GM23338 (cell line): ENCODE data around the gene HK2. TPM values are rescaled to one million over a fixed set of nuclear protein-coding genes. Genes with fewer than 3 reads are reported as not detected.
A peak's percentile ranks its signal among the peaks of the same experiment; 100 is the strongest.

Experiments used
- ATAC-seq: fragments of 200-7000 bp; cut with Tn5 transposase; 3 replicates; pipeline ENCODE4 v1.9.1; 2020
- DNase-seq: peaks from one replicate; pipeline ENCODE4 v3.0.0-alpha.2; 2015; ENCODE audit warnings: low spot score
- H2AFZ ChIP-seq: fragments of 200-600 bp; sonication (generic); 2 replicates; pipeline ENCODE4 v1.8.0; 2016; ENCODE audit warnings: antibody characterized with exemption, mild to moderate bottlenecking, moderate library complexity
- H3F3A ChIP-seq: fragments of 200-600 bp; sonication (generic); replicated peaks from 2 replicates; pipeline ENCODE4 v1.8.0; 2017; ENCODE audit warnings: antibody characterized with exemption, mixed run types, low read depth
- H3K27ac ChIP-seq: fragments of 200-600 bp; sonication (generic); 2 replicates; pipeline ENCODE4 v1.6.1; 2016; ENCODE audit warnings: low read depth
- H3K27me3 ChIP-seq: fragments of 200-600 bp; sonication (generic); 2 replicates; pipeline ENCODE4 v1.8.0; 2016; ENCODE audit warnings: mild to moderate bottlenecking, mixed run types, moderate library complexity; ENCODE audit not compliant: insufficient read depth
- H3K36me3 ChIP-seq: fragments of 200-600 bp; sonication (generic); 2 replicates; pipeline ENCODE4 v1.8.0; 2016; ENCODE audit warnings: mild to moderate bottlenecking; ENCODE audit not compliant: insufficient read depth
- H3K4me1 ChIP-seq: fragments of 200-600 bp; sonication (generic); 2 replicates; pipeline ENCODE4 v1.8.0; 2016; ENCODE audit warnings: mild to moderate bottlenecking, moderate library complexity; ENCODE audit not compliant: insufficient read depth
- H3K4me2 ChIP-seq: fragments of 200-600 bp; sonication (generic); 2 replicates; pipeline ENCODE4 v1.7.1; 2017; ENCODE audit warnings: mixed run types
- H3K4me3 ChIP-seq: fragments of 200-600 bp; sonication (generic); 2 replicates; pipeline ENCODE4 v1.6.1; 2016; ENCODE audit warnings: mixed run types
- H3K79me2 ChIP-seq: fragments of 200-600 bp; sonication (generic); replicated peaks from 2 replicates; pipeline ENCODE4 v1.8.0; 2017; ENCODE audit warnings: mild to moderate bottlenecking; ENCODE audit not compliant: insufficient read depth
- H3K9me2 ChIP-seq: fragments of 200-600 bp; sonication (generic); 2 replicates; pipeline ENCODE4 v1.8.0; 2017; ENCODE audit not compliant: insufficient read depth
- H4K20me1 ChIP-seq: fragments of 200-600 bp; sonication (generic); replicated peaks from 2 replicates; pipeline ENCODE4 v1.8.0; 2017; ENCODE audit warnings: mild to moderate bottlenecking; ENCODE audit not compliant: insufficient read depth
- H3K27ac Mint-ChIP-seq: 2 replicates; pipeline ENCODE4 v1.8.0; 2020; ENCODE audit warnings: inconsistent platforms, mild to moderate bottlenecking, moderate library complexity, mixed read lengths
- H3K27me3 Mint-ChIP-seq: 3 replicates; pipeline ENCODE4 v1.8.0; 2022; ENCODE audit warnings: low read depth, mild to moderate bottlenecking, moderate library complexity, mixed read lengths, inconsistent platforms; ENCODE audit not compliant: insufficient read depth, poor library complexity
- H3K36me3 Mint-ChIP-seq: 3 replicates; pipeline ENCODE4 v1.8.0; 2021; ENCODE audit warnings: low read depth, mild to moderate bottlenecking, inconsistent platforms, moderate library complexity, mixed read lengths
- H3K4me1 Mint-ChIP-seq: 3 replicates; pipeline ENCODE4 v1.8.0; 2020; ENCODE audit warnings: mild to moderate bottlenecking, inconsistent platforms, mixed read lengths
- H3K4me3 Mint-ChIP-seq: 3 replicates; pipeline ENCODE4 v1.8.0; 2021; ENCODE audit warnings: moderate library complexity, mild to moderate bottlenecking, inconsistent platforms, mixed read lengths
- H3K9me3 Mint-ChIP-seq: 3 replicates; pipeline ENCODE4 v1.8.0; 2020; ENCODE audit warnings: moderate library complexity, mild to moderate bottlenecking, inconsistent platforms, mixed read lengths
- CREB1 ChIP-seq: fragments of 250-450 bp; sonication (Bioruptor Pico); IDR thresholded peaks from 2 replicates; pipeline ENCODE4 v1.5.0; 2020; ENCODE audit warnings: low read depth, mild to moderate bottlenecking, moderate library complexity
- EZH2 ChIP-seq: fragments of 200-600 bp; sonication (generic); IDR thresholded peaks from one replicate; pipeline ENCODE4 v1.8.0; 2017; ENCODE audit warnings: antibody characterized with exemption, mild to moderate bottlenecking, low read depth; ENCODE audit not compliant: unreplicated experiment
- EZH2phosphoT487 ChIP-seq: fragments of 200-600 bp; sonication (generic); IDR thresholded peaks from one replicate; pipeline ENCODE4 v1.8.1; 2018; ENCODE audit warnings: antibody characterized with exemption; ENCODE audit not compliant: unreplicated experiment
- JUNB ChIP-seq: IDR thresholded peaks from one replicate; pipeline ENCODE4 v1.6.1; 2016; ENCODE audit warnings: antibody characterized with exemption; ENCODE audit not compliant: unreplicated experiment
- NANOG ChIP-seq: IDR thresholded peaks from 2 replicates; pipeline ENCODE4 v1.6.1; 2016; ENCODE audit warnings: antibody characterized with exemption, borderline replicate concordance
- POLR2AphosphoS5 ChIP-seq: IDR thresholded peaks from 2 replicates; pipeline ENCODE4 v1.6.1; 2016; ENCODE audit warnings: antibody characterized with exemption, low read depth
- STAT1 ChIP-seq: IDR thresholded peaks from one replicate; pipeline ENCODE4 v1.6.1; 2016; ENCODE audit warnings: antibody characterized with exemption; ENCODE audit not compliant: unreplicated experiment
- ZNF114 ChIP-seq: fragments of 250-450 bp; sonication (Bioruptor Pico); IDR thresholded peaks from 2 replicates; pipeline ENCODE4 v1.5.0; 2020; ENCODE audit warnings: mild to moderate bottlenecking, moderate library complexity
- ZNF331 ChIP-seq: fragments of 250-450 bp; sonication (Bioruptor Pico); IDR thresholded peaks from 2 replicates; pipeline ENCODE4 v1.5.0; 2020; ENCODE audit warnings: low read depth, mild to moderate bottlenecking, moderate library complexity
- polyA plus RNA-seq: library from polyadenylated mRNA; unstranded; fragments of >200 nt; fragmentation: Nextera tagmentation; extraction: Ambion mirVana; gene quantifications from 2 replicates; pipeline ENCODE4 v1.2.1, GENCODE V29; 2016
- total RNA-seq: library from RNA; depleted of rRNA; stranded (reverse); fragments of >200 nt; shearing (Covaris generic); gene quantifications from 2 replicates; pipeline ENCODE4 v1.2.3, GENCODE V29; 2014
- TF ChIP-seq, protein P1 (sequence below): fragments of 250-450 bp; sonication (Bioruptor Pico); IDR thresholded peaks from 2 replicates; pipeline ENCODE4 v1.5.0; 2020; ENCODE audit warnings: mild to moderate bottlenecking, moderate library complexity
- TF ChIP-seq, protein P2 (sequence below): IDR thresholded peaks from 2 replicates; pipeline ENCODE4 v1.6.1; 2016; ENCODE audit warnings: antibody characterized with exemption
- TF ChIP-seq, protein P3 (sequence below): IDR thresholded peaks from one replicate; pipeline ENCODE4 v1.6.1; 2018; ENCODE audit warnings: antibody characterized with exemption; ENCODE audit not compliant: unreplicated experiment
- TF ChIP-seq, protein P4 (sequence below), 2 experiments: fragments of 200-600 bp in 1 of 2; sonication (generic) in 1 of 2; conservative IDR thresholded peaks; 2 replicates each; pipeline versions ENCODE4 v1.5.1 to v1.6.1; 2016 to 2017; ENCODE audit warnings: antibody characterized with exemption in 2 of 2, low read depth in 2 of 2, mild to moderate bottlenecking in 2 of 2, moderate library complexity in 1 of 2

Gene HK2
- total and polyA plus RNA-seq, 2 experiments from 2014 or later: 23.2 to 54.7 TPM

DNA sequence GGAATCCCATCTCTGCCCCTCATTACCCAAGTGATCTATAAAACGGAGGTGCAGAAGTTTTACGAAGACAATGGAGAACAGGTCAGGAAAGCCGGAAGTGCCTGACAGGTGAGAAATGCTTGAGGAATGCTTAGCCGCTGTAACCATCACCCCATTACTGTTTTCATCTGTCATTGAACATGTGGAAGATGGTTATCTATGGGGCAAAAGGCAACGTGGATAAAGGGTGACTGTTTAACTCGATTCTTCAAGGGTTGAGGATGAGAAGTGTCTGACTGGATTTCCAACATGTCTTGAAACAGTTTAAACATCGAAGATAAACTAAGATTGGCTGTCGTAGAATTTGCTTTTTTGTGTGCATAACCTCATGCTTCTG is 17.3 kb downstream of the HK2 start:
- Mint-ChIP-seq H3K4me1 (peaks cover 71% of the 10 kb centered on the region), H3K27me3 (peaks cover 13% of the 10 kb centered on the region), H3K27ac (peak overlapping the region; percentile 31; the same call in 1 of the 2 replicates), H3K4me3 (no peak overlapping the region), H3K36me3 (peaks cover 42% of the 10 kb centered on the region), H3K9me3 (no peaks in the 10 kb centered on the region)
- no peak overlapping the region for H2AFZ ChIP-seq
- H3K9me2 ChIP-seq: no peaks in the 10 kb centered on the region
- H3K27me3 ChIP-seq: no peaks in the 10 kb centered on the region
- no peak for TF ChIP-seq ZNF114 (CRISPR knock-in tag)
- TF ChIP-seq, protein P1, sequence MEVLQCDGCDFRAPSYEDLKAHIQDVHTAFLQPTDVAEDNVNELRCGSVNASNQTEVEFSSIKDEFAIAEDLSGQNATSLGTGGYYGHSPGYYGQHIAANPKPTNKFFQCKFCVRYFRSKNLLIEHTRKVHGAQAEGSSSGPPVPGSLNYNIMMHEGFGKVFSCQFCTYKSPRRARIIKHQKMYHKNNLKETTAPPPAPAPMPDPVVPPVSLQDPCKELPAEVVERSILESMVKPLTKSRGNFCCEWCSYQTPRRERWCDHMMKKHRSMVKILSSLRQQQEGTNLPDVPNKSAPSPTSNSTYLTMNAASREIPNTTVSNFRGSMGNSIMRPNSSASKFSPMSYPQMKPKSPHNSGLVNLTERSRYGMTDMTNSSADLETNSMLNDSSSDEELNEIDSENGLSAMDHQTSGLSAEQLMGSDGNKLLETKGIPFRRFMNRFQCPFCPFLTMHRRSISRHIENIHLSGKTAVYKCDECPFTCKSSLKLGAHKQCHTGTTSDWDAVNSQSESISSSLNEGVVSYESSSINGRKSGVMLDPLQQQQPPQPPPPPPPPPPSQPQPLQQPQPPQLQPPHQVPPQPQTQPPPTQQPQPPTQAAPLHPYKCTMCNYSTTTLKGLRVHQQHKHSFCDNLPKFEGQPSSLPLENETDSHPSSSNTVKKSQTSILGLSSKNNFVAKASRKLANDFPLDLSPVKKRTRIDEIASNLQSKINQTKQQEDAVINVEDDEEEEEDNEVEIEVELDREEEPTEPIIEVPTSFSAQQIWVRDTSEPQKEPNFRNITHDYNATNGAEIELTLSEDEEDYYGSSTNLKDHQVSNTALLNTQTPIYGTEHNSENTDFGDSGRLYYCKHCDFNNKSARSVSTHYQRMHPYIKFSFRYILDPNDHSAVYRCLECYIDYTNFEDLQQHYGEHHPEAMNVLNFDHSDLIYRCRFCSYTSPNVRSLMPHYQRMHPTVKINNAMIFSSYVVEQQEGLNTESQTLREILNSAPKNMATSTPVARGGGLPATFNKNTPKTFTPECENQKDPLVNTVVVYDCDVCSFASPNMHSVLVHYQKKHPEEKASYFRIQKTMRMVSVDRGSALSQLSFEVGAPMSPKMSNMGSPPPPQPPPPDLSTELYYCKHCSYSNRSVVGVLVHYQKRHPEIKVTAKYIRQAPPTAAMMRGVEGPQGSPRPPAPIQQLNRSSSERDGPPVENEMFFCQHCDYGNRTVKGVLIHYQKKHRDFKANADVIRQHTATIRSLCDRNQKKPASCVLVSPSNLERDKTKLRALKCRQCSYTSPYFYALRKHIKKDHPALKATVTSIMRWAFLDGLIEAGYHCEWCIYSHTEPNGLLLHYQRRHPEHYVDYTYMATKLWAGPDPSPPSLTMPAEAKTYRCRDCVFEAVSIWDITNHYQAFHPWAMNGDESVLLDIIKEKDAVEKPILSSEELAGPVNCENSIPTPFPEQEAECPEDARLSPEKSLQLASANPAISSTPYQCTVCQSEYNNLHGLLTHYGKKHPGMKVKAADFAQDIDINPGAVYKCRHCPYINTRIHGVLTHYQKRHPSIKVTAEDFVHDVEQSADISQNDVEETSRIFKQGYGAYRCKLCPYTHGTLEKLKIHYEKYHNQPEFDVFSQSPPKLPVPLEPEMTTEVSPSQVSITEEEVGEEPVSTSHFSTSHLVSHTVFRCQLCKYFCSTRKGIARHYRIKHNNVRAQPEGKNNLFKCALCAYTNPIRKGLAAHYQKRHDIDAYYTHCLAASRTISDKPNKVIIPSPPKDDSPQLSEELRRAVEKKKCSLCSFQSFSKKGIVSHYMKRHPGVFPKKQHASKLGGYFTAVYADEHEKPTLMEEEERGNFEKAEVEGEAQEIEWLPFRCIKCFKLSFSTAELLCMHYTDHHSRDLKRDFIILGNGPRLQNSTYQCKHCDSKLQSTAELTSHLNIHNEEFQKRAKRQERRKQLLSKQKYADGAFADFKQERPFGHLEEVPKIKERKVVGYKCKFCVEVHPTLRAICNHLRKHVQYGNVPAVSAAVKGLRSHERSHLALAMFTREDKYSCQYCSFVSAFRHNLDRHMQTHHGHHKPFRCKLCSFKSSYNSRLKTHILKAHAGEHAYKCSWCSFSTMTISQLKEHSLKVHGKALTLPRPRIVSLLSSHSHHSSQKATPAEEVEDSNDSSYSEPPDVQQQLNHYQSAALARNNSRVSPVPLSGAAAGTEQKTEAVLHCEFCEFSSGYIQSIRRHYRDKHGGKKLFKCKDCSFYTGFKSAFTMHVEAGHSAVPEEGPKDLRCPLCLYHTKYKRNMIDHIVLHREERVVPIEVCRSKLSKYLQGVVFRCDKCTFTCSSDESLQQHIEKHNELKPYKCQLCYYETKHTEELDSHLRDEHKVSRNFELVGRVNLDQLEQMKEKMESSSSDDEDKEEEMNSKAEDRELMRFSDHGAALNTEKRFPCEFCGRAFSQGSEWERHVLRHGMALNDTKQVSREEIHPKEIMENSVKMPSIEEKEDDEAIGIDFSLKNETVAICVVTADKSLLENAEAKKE: no peak
- TF ChIP-seq EZH2phosphoT487: no peak
- no peak for TF ChIP-seq EZH2
- TF ChIP-seq STAT1: no peak
- TF ChIP-seq, protein P2, sequence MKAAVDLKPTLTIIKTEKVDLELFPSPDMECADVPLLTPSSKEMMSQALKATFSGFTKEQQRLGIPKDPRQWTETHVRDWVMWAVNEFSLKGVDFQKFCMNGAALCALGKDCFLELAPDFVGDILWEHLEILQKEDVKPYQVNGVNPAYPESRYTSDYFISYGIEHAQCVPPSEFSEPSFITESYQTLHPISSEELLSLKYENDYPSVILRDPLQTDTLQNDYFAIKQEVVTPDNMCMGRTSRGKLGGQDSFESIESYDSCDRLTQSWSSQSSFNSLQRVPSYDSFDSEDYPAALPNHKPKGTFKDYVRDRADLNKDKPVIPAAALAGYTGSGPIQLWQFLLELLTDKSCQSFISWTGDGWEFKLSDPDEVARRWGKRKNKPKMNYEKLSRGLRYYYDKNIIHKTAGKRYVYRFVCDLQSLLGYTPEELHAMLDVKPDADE: no peak
- TF ChIP-seq NANOG: no peak
- no peak for TF ChIP-seq JUNB
- TF ChIP-seq POLR2AphosphoS5: no peak
- TF ChIP-seq, protein P3, sequence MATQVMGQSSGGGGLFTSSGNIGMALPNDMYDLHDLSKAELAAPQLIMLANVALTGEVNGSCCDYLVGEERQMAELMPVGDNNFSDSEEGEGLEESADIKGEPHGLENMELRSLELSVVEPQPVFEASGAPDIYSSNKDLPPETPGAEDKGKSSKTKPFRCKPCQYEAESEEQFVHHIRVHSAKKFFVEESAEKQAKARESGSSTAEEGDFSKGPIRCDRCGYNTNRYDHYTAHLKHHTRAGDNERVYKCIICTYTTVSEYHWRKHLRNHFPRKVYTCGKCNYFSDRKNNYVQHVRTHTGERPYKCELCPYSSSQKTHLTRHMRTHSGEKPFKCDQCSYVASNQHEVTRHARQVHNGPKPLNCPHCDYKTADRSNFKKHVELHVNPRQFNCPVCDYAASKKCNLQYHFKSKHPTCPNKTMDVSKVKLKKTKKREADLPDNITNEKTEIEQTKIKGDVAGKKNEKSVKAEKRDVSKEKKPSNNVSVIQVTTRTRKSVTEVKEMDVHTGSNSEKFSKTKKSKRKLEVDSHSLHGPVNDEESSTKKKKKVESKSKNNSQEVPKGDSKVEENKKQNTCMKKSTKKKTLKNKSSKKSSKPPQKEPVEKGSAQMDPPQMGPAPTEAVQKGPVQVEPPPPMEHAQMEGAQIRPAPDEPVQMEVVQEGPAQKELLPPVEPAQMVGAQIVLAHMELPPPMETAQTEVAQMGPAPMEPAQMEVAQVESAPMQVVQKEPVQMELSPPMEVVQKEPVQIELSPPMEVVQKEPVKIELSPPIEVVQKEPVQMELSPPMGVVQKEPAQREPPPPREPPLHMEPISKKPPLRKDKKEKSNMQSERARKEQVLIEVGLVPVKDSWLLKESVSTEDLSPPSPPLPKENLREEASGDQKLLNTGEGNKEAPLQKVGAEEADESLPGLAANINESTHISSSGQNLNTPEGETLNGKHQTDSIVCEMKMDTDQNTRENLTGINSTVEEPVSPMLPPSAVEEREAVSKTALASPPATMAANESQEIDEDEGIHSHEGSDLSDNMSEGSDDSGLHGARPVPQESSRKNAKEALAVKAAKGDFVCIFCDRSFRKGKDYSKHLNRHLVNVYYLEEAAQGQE: no peak
- TF ChIP-seq, protein P4, sequence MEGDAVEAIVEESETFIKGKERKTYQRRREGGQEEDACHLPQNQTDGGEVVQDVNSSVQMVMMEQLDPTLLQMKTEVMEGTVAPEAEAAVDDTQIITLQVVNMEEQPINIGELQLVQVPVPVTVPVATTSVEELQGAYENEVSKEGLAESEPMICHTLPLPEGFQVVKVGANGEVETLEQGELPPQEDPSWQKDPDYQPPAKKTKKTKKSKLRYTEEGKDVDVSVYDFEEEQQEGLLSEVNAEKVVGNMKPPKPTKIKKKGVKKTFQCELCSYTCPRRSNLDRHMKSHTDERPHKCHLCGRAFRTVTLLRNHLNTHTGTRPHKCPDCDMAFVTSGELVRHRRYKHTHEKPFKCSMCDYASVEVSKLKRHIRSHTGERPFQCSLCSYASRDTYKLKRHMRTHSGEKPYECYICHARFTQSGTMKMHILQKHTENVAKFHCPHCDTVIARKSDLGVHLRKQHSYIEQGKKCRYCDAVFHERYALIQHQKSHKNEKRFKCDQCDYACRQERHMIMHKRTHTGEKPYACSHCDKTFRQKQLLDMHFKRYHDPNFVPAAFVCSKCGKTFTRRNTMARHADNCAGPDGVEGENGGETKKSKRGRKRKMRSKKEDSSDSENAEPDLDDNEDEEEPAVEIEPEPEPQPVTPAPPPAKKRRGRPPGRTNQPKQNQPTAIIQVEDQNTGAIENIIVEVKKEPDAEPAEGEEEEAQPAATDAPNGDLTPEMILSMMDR (conservative IDR thresholded peaks at IDR 0.05; ENCODE audit: low read depth in 2 of 2): no peak
- TF ChIP-seq ZNF331: no peak
- no peak for TF ChIP-seq CREB1
- H3K79me2 ChIP-seq: peaks cover 93% of the 10 kb centered on the region
- 0 out of 2 replicates have a peak, but pooled peaks cover 11% of the 10 kb centered on the region for H3F3A ChIP-seq
- H3K4me3 ChIP-seq: no peak overlapping the region
- peaks cover 53% of the 10 kb centered on the region for H3K4me1 ChIP-seq
- no peak for DNase-seq
- no peak for ATAC-seq
- H3K36me3 ChIP-seq: 0 out of 2 replicates have a peak, but pooled peaks cover 4% of the 10 kb centered on the region
- no peak overlapping the region for H3K4me2 ChIP-seq
- peaks cover 36% of the 10 kb centered on the region for H4K20me1 ChIP-seq
- no peak overlapping the region for H3K27ac ChIP-seq
